IMR-90 (cell line): Measurements from ENCODE around the gene SLC27A1. TPM values are rescaled to one million over a fixed set of nuclear protein-coding genes. Genes with fewer than 3 reads are reported as not detected.
"Not testable (repeated sequence)": the region's sequence is repeated elsewhere in the genome, so short reads cannot be mapped to it uniquely, and the experiment has no call there.

Source experiments
- ATAC-seq: fragments of 200-7000 bp; cut with Tn5 transposase; 2 replicates; pipeline ENCODE4 v1.9.1; 2020; ENCODE audit warnings: low read depth, mild to moderate bottlenecking, moderate library complexity
- BruUV-seq: library from RNA; stranded (reverse); fragments of 400-500 nt; replicated peaks from 2 replicates; lab custom pipeline; 2021; lab: Mats Ljungman, UMichigan
- CTCF ChIA-PET: fragments of 300-600 bp; formaldehyde crosslinking; extraction: SDS; loops from one replicate; lab custom pipeline; 2021; ENCODE audit warnings: antibody characterized with exemption; lab: Yijun Ruan, JAX
- POLR2A ChIA-PET: fragments of 300-600 bp; sonication (Branson Sonifier 250); formaldehyde crosslinking; loops from one replicate; lab custom pipeline; 2022; ENCODE audit warnings: antibody characterized with exemption; ENCODE audit not compliant: unreplicated experiment; lab: Charles Lee
- DNase-seq: peaks from one replicate; pipeline ENCODE4 v3.0.0; 2013
- H2AFZ ChIP-seq: replicated peaks from 2 replicates; pipeline ENCODE3; 2013; ENCODE audit warnings: low read length, mild to moderate bottlenecking; ENCODE audit not compliant: poor library complexity
- H2AK5ac ChIP-seq: 2 replicates; pipeline ENCODE4 v1.6.1; 2013; ENCODE audit warnings: low read depth, low read length, inconsistent platforms
- H2AK9ac ChIP-seq: replicated peaks from 2 replicates; pipeline ENCODE3; 2013; ENCODE audit warnings: mild to moderate bottlenecking, low read depth, low read length, moderate library complexity; ENCODE audit not compliant: poor library complexity
- H2BK120ac ChIP-seq: 2 replicates; pipeline ENCODE4 v1.6.1; 2013; ENCODE audit warnings: low read depth, low read length, inconsistent platforms
- H2BK15ac ChIP-seq: 3 replicates; pipeline ENCODE4 v1.6.1; 2013; ENCODE audit warnings: low read depth, low read length, inconsistent platforms
- H2BK20ac ChIP-seq: 2 replicates; pipeline ENCODE4 v1.6.1; 2013; ENCODE audit warnings: low read depth, mild to moderate bottlenecking, inconsistent platforms, low read length, moderate library complexity
- H2BK5ac ChIP-seq: 2 replicates; pipeline ENCODE4 v1.6.1; 2013; ENCODE audit warnings: mild to moderate bottlenecking, low read depth, low read length, inconsistent platforms; ENCODE audit not compliant: poor library complexity, severe bottlenecking
- H3K14ac ChIP-seq: replicated peaks from 2 replicates; pipeline ENCODE4 v1.6.1; 2013; ENCODE audit warnings: low read depth, low read length, inconsistent platforms
- H3K18ac ChIP-seq: 2 replicates; pipeline ENCODE4 v1.6.1; 2013; ENCODE audit warnings: low read depth, low read length, control low read depth
- H3K23ac ChIP-seq: 2 replicates; pipeline ENCODE4 v1.6.1; 2013; ENCODE audit warnings: low read depth, low read length, inconsistent platforms
- H3K27ac ChIP-seq: 2 replicates; pipeline ENCODE4 v1.5.1; 2013; ENCODE audit warnings: mild to moderate bottlenecking, control low read depth, low read length; ENCODE audit not compliant: insufficient read depth
- H3K27me3 ChIP-seq: 2 replicates; pipeline ENCODE4 v1.6.1; 2013; ENCODE audit warnings: low read length; ENCODE audit not compliant: control insufficient read depth, insufficient read depth
- H3K36me3 ChIP-seq: 2 replicates; pipeline ENCODE4 v1.6.1; 2013; ENCODE audit warnings: low read length, mixed read lengths; ENCODE audit not compliant: control insufficient read depth, insufficient read depth
- H3K4ac ChIP-seq: 2 replicates; pipeline ENCODE4 v1.6.1; 2013; ENCODE audit warnings: low read depth, low read length, inconsistent platforms
- H3K4me1 ChIP-seq: 2 replicates; pipeline ENCODE4 v1.6.1; 2013; ENCODE audit warnings: low read length, mixed read lengths; ENCODE audit not compliant: control insufficient read depth, insufficient read depth
- H3K4me2 ChIP-seq: 2 replicates; pipeline ENCODE4 v1.6.1; 2013; ENCODE audit warnings: low read depth, mild to moderate bottlenecking, control low read depth, low read length, moderate library complexity
- H3K4me3 ChIP-seq: 2 replicates; pipeline ENCODE4 v1.5.1; 2013; ENCODE audit warnings: low read depth, mild to moderate bottlenecking, control low read depth, low read length, moderate library complexity; ENCODE audit not compliant: insufficient read depth
- H3K56ac ChIP-seq: 2 replicates; pipeline ENCODE4 v1.6.1; 2013; ENCODE audit warnings: low read length, inconsistent platforms; ENCODE audit not compliant: insufficient read depth; ENCODE audit errors: extremely low read depth
- H3K79me1 ChIP-seq, 2 experiments: 2 replicates each; pipeline ENCODE4 v1.6.1; 2013; ENCODE audit warnings: low read length in 2 of 2, inconsistent platforms in 1 of 2, low read depth in 1 of 2
- H3K9ac ChIP-seq: 2 replicates; pipeline ENCODE4 v1.6.1; 2013; ENCODE audit warnings: low read depth, low read length, control low read depth
- H3K9me1 ChIP-seq: 2 replicates; pipeline ENCODE4 v1.6.1; 2013; ENCODE audit warnings: low read length, inconsistent platforms; ENCODE audit not compliant: insufficient read depth
- H3K9me3 ChIP-seq: 2 replicates; pipeline ENCODE4 v1.6.1; 2013; ENCODE audit warnings: low read length; ENCODE audit not compliant: control insufficient read depth, insufficient read depth
- H4K20me1 ChIP-seq: 2 replicates; pipeline ENCODE4 v1.6.1; 2013; ENCODE audit warnings: low read length, inconsistent platforms; ENCODE audit not compliant: insufficient read depth
- H4K5ac ChIP-seq: 2 replicates; pipeline ENCODE4 v1.6.1; 2013; ENCODE audit warnings: mild to moderate bottlenecking, low read depth, low read length, control low read depth
- H4K8ac ChIP-seq, 2 experiments: 2 replicates each; pipeline ENCODE4 v1.6.1; 2013; ENCODE audit warnings: low read depth in 2 of 2, low read length in 2 of 2, control low read depth in 1 of 2, inconsistent platforms in 1 of 2
- H4K91ac ChIP-seq: 2 replicates; pipeline ENCODE4 v1.6.1; 2013; ENCODE audit warnings: low read depth, low read length, inconsistent platforms; ENCODE audit not compliant: insufficient read depth
- POLR2A ChIP-seq: IDR thresholded peaks from 2 replicates; pipeline ENCODE4 v1.6.1; 2012; ENCODE audit warnings: mild to moderate bottlenecking, low read depth, low read length
- WGBS, 2 experiments: methylation state at CpG; one replicate each; pipeline versions ENCODE4 v1.1.5 to v1.1.7; 2013; ENCODE audit warnings: missing lambda C conversion rate in 2 of 2; ENCODE audit not compliant: insufficient read length in 1 of 2; ENCODE audit errors: extremely low coverage in 2 of 2; 5-methylcytosine and 5-hydroxymethylcytosine counted together
- dilution Hi-C: fragments of 300-500 bp; cut with HindIII; formaldehyde crosslinking; loops from one replicate; pipeline ENCODE4 v1.14.3; 2018; ENCODE audit warnings: low sequenced_read_pairs; ENCODE audit not compliant: unreplicated experiment
- in situ Hi-C: fragments of 300-500 bp; cut with MboI; formaldehyde crosslinking; loops from 3 replicates; pipeline ENCODE4 v1.14.3; 2019; ENCODE audit warnings: low sequenced_read_pairs, inconsistent platforms, mixed read lengths
- intact Hi-C: fragments of 100-400 bp; cut with micrococcal nuclease; formaldehyde crosslinking; loops from 2 replicates; pipeline ENCODE4 v1.10.0; 2022
- polyA plus RNA-seq, 3 experiments: library from polyadenylated mRNA; depleted of rRNA; stranded (reverse); fragments of >200 nt; gene quantifications; 2 replicates each; pipeline ENCODE4 v1.2.3, GENCODE V29; 2012; ENCODE audit warnings: low replicate concordance in 1 of 3
- total RNA-seq: library from RNA; depleted of rRNA; stranded (reverse); fragments of >200 nt; gene quantifications from 2 replicates; pipeline ENCODE4 v1.2.3, GENCODE V29; 2012

Gene SLC27A1
- total and polyA plus RNA-seq, 2 of the 4 experiments (the other 2 are of a cell fraction) = 4.8 to 12.9 TPM

DNA sequence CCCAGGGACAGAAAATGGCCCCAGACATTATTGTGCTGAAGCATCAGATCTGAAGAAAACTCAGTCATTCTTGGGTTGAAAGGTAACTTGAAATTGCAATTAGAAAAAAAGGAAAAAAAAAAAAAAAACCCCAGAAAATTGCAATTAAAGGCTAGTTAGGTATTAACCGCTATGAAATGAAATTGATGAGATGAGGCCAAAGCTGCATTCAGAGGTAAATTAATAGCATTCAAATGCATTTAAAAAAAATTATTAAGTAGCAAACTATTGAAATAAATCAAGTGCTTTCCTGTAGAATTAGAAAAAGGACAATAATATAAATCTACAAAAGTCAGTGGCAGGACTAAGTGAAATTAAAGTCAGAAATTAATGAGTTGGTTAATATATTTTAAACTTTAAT lies 47.6 kb downstream of the SLC27A1 start:
- in situ Hi-C loops = no loop called here
- POLR2A ChIA-PET = no interaction called here

DNA sequence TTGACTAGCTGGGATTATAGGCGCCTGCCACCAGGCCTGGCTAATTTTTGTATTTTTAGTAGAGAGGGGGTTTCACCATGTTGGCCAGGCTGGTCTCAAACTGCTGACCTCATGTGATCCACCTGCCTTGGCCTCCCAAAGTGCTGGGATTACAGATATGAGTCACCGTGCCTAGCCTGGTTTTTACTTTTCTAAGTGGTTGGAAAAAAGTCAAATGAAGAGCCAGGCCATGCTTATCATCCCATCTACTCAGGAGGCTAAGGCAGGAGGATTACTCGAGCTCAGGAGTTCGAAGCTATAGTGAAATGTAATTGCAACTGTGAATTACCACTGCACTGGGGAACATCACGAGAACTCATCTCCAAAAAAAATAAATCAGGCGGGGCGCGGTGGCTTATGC lies 48.3 kb downstream of the SLC27A1 start:
- H2AK5ac ChIP-seq, H3K23ac ChIP-seq, POLR2A ChIA-PET, H3K56ac ChIP-seq, H2BK120ac ChIP-seq, dilution Hi-C loops, CTCF ChIA-PET, H2BK15ac ChIP-seq, H3K14ac ChIP-seq, in situ Hi-C loops, H3K4me1 ChIP-seq, H3K9ac ChIP-seq, H3K18ac ChIP-seq, H3K4me3 ChIP-seq, H4K8ac ChIP-seq, H2BK5ac ChIP-seq, H3K4me2 ChIP-seq, H3K27ac ChIP-seq, H2AK9ac ChIP-seq, H3K4ac ChIP-seq, BruUV-seq, H3K27me3 ChIP-seq, DNase-seq, H2BK20ac ChIP-seq, H4K5ac ChIP-seq, H4K91ac ChIP-seq, intact Hi-C loops, H3K9me1 ChIP-seq, ATAC-seq, H2AFZ ChIP-seq: not testable (repeated sequence)
- Histone ChIP-seq H4K20me1 (peaks cover 14% of the 10 kb centered on the region), H3K36me3 (peaks cover 35% of the 10 kb centered on the region), H3K9me3 (peaks cover 17% of the 10 kb centered on the region), H3K79me1 (peaks cover 7 to 21% of the 10 kb centered on the region in 2 experiments; a peak in 3 of 4 replicates)
- no CpG with 5 or more reads among the region's 8 CpGs for WGBS, 2 experiments

More for the DNA sequence above, 47.6 kb downstream of the SLC27A1 start:
- WGBS, 2 experiments = no CpG with 5 or more reads among the region's 1 CpG
- Histone ChIP-seq H4K20me1 (peaks cover 14% of the 10 kb centered on the region), H3K27me3 (no peaks in the 10 kb centered on the region), H4K91ac (no peak overlapping the region), H4K5ac (no peak overlapping the region), H3K14ac (no peak overlapping the region), H3K4me3 (no peak overlapping the region), H3K4ac (no peak overlapping the region), H2BK20ac (no peak overlapping the region), H3K4me1 (peaks cover 1% of the 10 kb centered on the region; the same call in 1 of the 2 replicates), H3K79me1 (peaks cover 8 to 29% of the 10 kb centered on the region in 2 experiments), H3K56ac (no peak overlapping the region), H4K8ac (no peak overlapping the region), H2AK9ac (no peak overlapping the region), H2BK120ac (no peak overlapping the region), H3K9me1 (peaks cover 4% of the 10 kb centered on the region), H3K27ac (no peak overlapping the region), H2AFZ (no peak overlapping the region), H2BK15ac (no peak overlapping the region), H3K18ac (no peak overlapping the region), H3K23ac (no peak overlapping the region), H3K9me3 (peaks cover 17% of the 10 kb centered on the region), H2BK5ac (no peak overlapping the region), H3K9ac (no peak overlapping the region), H3K4me2 (no peak overlapping the region), H3K36me3 (peaks cover 35% of the 10 kb centered on the region), H2AK5ac (no peak overlapping the region)
- no peak for DNase-seq
- intact Hi-C loops (no loop called here), dilution Hi-C loops (no loop called here)
- no peak for TF ChIP-seq POLR2A
- BruUV-seq = no TSS peak
- ATAC-seq = no peak
- CTCF ChIA-PET = interaction anchor here (0.7 kb wide), 1 partner anchor 247 kb away, joined by 3 read pairs; no protein-coding TSS in a partner anchor
